ENCODE results near the gene PGAP6. TPM values are rescaled to one million over a fixed set of nuclear protein-coding genes. Genes with fewer than 3 reads are reported as not detected.
A peak's percentile ranks its signal among the peaks of the same experiment; 100 is the strongest.

PGAP6 gene
- total and polyA plus RNA-seq, 2 of the 13 experiments (the other 11 are each of a cell fraction or from before 2014, with no cell fraction given): 52.7 to 136 TPM

GRCh38 chr16:361872-362701 is 19.7 kb downstream of the PGAP6 start (continued):
- TF ChIP-seq ZNF18 (CRISPR knock-in tag; IDR thresholded peaks at IDR 0.05; ENCODE audit: insufficient replicate concordance): peak; percentile 61
- TF ChIP-seq MEIS1 (CRISPR knock-in tag; IDR thresholded peaks at IDR 0.05; ENCODE audit: borderline replicate concordance): no peak; the same call in 1 of the 2 replicates
- TF ChIP-seq ZKSCAN5 (CRISPR knock-in tag; IDR thresholded peaks at IDR 0.05): no peak
- TF ChIP-seq HNF1B (CRISPR knock-in tag; IDR thresholded peaks at IDR 0.05): peak; percentile 59; the same call in 1 of the 2 replicates
- TF ChIP-seq GATA4 (IDR thresholded peaks at IDR 0.05; ENCODE audit: borderline replicate concordance, low read depth): no peak
- peak; percentile 58; the same call in 1 of the 2 replicates for TF ChIP-seq ZGPAT (CRISPR knock-in tag; IDR thresholded peaks at IDR 0.05)
- TF ChIP-seq ZNF343 (CRISPR knock-in tag; IDR thresholded peaks at IDR 0.05): no peak
- peak; percentile 43; the same call in 1 of the 2 replicates for TF ChIP-seq SMC3 (IDR thresholded peaks at IDR 0.05; ENCODE audit: low read length)
- no peak for TF ChIP-seq MTF2 (CRISPR knock-in tag; IDR thresholded peaks at IDR 0.05; ENCODE audit: borderline replicate concordance)
- TF ChIP-seq SPEN (CRISPR knock-in tag; IDR thresholded peaks at IDR 0.05; ENCODE audit: low read depth): peak; percentile 81
- peak; percentile 49 for TF ChIP-seq TEAD3 (CRISPR knock-in tag; optimal IDR thresholded peaks at IDR 0.05; ENCODE audit: borderline replicate concordance)
- TF ChIP-seq ZNF512B (CRISPR knock-in tag; IDR thresholded peaks at IDR 0.05; ENCODE audit: borderline replicate concordance): peak; percentile 52; the same call in 1 of the 2 replicates
- no peak for TF ChIP-seq ZBTB1 (CRISPR knock-in tag; IDR thresholded peaks at IDR 0.05; ENCODE audit: borderline replicate concordance)
- peak; percentile 70; the same call in 1 of the 2 replicates for TF ChIP-seq ATF5 (CRISPR knock-in tag; IDR thresholded peaks at IDR 0.05; ENCODE audit: low read depth)
- peak; percentile 87 for TF ChIP-seq ARNTL (CRISPR knock-in tag; IDR thresholded peaks at IDR 0.05)
- TF ChIP-seq CTCF (CRISPR knock-in tag; IDR thresholded peaks at IDR 0.05): peak; percentile 98
